Measurements from ENCODE around the gene XIRP1. TPM values are rescaled to one million over a fixed set of nuclear protein-coding genes. Genes with fewer than 3 reads are reported as not detected.

XIRP1 gene
- total and polyA plus RNA-seq, 2 experiments from 2014 or later: not detected

- no peak for TF ChIP-seq ETS1 (IDR thresholded peaks at IDR 0.05)
- no peak for TF ChIP-seq EZH2phosphoT487 (IDR thresholded peaks at IDR 0.05; ENCODE audit: unreplicated experiment)
- no peak for TF ChIP-seq ZNF331 (CRISPR knock-in tag; IDR thresholded peaks at IDR 0.05; ENCODE audit: low read depth)
- no peak for TF ChIP-seq STAT1 (IDR thresholded peaks at IDR 0.05; ENCODE audit: unreplicated experiment)
- no peak for TF ChIP-seq ZNF462 (CRISPR knock-in tag; IDR thresholded peaks at IDR 0.05)
- TF ChIP-seq NANOG (IDR thresholded peaks at IDR 0.05; ENCODE audit: borderline replicate concordance): no peak
Measured at GRCh38 chr3:39224288-39224687, 31.9 kb upstream of the XIRP1 start (continued).

- ATAC-seq (no peak), DNase-seq (ENCODE audit: low spot score) (no peak)
- Mint-ChIP-seq H3K4me3 (no peak overlapping the region), H3K27ac (no peak overlapping the region), H3K9me3 (no peaks in the 10 kb centered on the region; the same call in 2 of the 3 replicates), H3K27me3 (ENCODE audit: insufficient read depth, low read depth, poor library complexity) (peaks cover 2% of the 10 kb centered on the region), H3K36me3 (ENCODE audit: low read depth) (no peaks in the 10 kb centered on the region), H3K4me1 (no peaks in the 10 kb centered on the region)
- H4K20me1 ChIP-seq (replicated peaks; ENCODE audit: insufficient read depth): no peaks in the 10 kb centered on the region
- H3K4me2 ChIP-seq: no peak overlapping the region
- H3K27me3 ChIP-seq (ENCODE audit: insufficient read depth): no peaks in the 10 kb centered on the region
- H3K27ac ChIP-seq (ENCODE audit: low read depth): no peak overlapping the region
- H3K4me1 ChIP-seq (ENCODE audit: insufficient read depth): no peaks in the 10 kb centered on the region
- no peaks in the 10 kb centered on the region for H3F3A ChIP-seq (replicated peaks; ENCODE audit: low read depth)
- no peak overlapping the region for H3K4me3 ChIP-seq
- no peaks in the 10 kb centered on the region for H3K79me2 ChIP-seq (replicated peaks; ENCODE audit: insufficient read depth)
- H3K9me2 ChIP-seq (ENCODE audit: insufficient read depth): 0 out of 2 replicates have a peak, but pooled peaks cover 11% of the 10 kb centered on the region
- no peak overlapping the region for H2AFZ ChIP-seq
- H3K36me3 ChIP-seq (ENCODE audit: insufficient read depth): no peaks in the 10 kb centered on the region
- no peak for TF ChIP-seq CREB1 (CRISPR knock-in tag; IDR thresholded peaks at IDR 0.05; ENCODE audit: low read depth)
- TF ChIP-seq JUNB (IDR thresholded peaks at IDR 0.05; ENCODE audit: unreplicated experiment): no peak
- TF ChIP-seq ZNF462 (CRISPR knock-in tag; IDR thresholded peaks at IDR 0.05): no peak
Measured at GRCh38 chr3:39222939-39223338, 30.5 kb upstream of the XIRP1 start.

Measured in GM23338 (cell line).